HG03439 (cell line): ENCODE measurements around the gene TMEM79.
"Not testable (repeated sequence)": the region's sequence is repeated elsewhere in the genome, so short reads cannot be mapped to it uniquely, and the experiment has no call there.

Source experiments
- ATAC-seq: cut with Tn5 transposase; IDR thresholded peaks from one replicate; pipeline ENCODE4 v1.9.1; 2021; ENCODE audit warnings: mild to moderate bottlenecking, moderate library complexity; ENCODE audit not compliant: unreplicated experiment

Gene TMEM79

GRCh38 chr1:156298852-156299357 is 14.8 kb downstream of the TMEM79 start, which contains the start of gene VHLL:
Gene VHLL (minus strand): TSS chr1:156299307. CDS start chr1:156299189, 118 bp downstream.
- ATAC-seq: no peak

GRCh38 chr1:156303241-156303640 is 19.1 kb downstream of the TMEM79 start:
- ATAC-seq: no peak

- no peak for ATAC-seq
These were observed 21.1 kb downstream of the TMEM79 start for GRCh38 chr1:156305215-156305614.

GRCh38 chr1:156308078-156308477 is 24.0 kb downstream of the TMEM79 start:
- no peak for ATAC-seq

GRCh38 chr1:156310962-156311361 is 26.8 kb downstream of the TMEM79 start:
- ATAC-seq: no peak

GRCh38 chr1:156316909-156317308 is 32.8 kb downstream of the TMEM79 start:
- no peak for ATAC-seq

GRCh38 chr1:156319664-156320063 is 35.5 kb downstream of the TMEM79 start:
- ATAC-seq: no peak

- ATAC-seq: no peak
These were observed 36.4 kb downstream of the TMEM79 start for GRCh38 chr1:156320560-156320959.

- ATAC-seq: not testable (repeated sequence)
These were observed 39.1 kb downstream of the TMEM79 start for GRCh38 chr1:156323179-156323578.

GRCh38 chr1:156336242-156336641 is 52.1 kb downstream of the TMEM79 start:
- ATAC-seq: no peak

- no peak for ATAC-seq
These were observed 53.1 kb downstream of the TMEM79 start for GRCh38 chr1:156337052-156337887.

- ATAC-seq: no peak
These were observed 53.7 kb downstream of the TMEM79 start for GRCh38 chr1:156337888-156338179.

GRCh38 chr1:156338180-156338976 is 54.3 kb downstream of the TMEM79 start, which contains the start of the genes CCT3 and TSACC:
Gene CCT3 (minus strand): TSS chr1:156338292. CDS start chr1:156338184, 108 bp downstream.
Gene TSACC (plus strand): TSS chr1:156338526. CDS start chr1:156339758, 1,232 bp downstream.
- peak; percentile 96 for ATAC-seq
